ENCODE results near the gene TST. TPM values are rescaled to one million over a fixed set of nuclear protein-coding genes. Genes with fewer than 3 reads are reported as not detected.

The TST gene
- total and polyA plus RNA-seq, 2 experiments from 2014 or later, result 17.2 to 44.5 TPM

DNA sequence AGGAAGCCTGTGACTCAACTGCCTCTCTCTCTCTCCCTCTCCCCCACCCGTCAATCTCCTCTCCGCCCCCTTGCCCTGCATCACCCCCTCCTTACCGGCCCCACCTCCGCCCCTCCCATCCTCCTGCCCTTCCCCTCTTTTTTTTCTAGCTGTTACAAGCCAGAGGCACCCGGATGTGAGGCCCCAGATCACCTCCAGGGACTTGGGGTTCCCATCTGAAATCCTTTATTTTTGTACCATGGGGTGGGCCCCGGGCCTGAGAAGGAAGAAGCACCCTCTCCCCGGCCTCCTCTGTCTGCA is 43.1 kb upstream of the TST start:
- in situ Hi-C loops (cut with MboI), result no loop called here

DNA sequence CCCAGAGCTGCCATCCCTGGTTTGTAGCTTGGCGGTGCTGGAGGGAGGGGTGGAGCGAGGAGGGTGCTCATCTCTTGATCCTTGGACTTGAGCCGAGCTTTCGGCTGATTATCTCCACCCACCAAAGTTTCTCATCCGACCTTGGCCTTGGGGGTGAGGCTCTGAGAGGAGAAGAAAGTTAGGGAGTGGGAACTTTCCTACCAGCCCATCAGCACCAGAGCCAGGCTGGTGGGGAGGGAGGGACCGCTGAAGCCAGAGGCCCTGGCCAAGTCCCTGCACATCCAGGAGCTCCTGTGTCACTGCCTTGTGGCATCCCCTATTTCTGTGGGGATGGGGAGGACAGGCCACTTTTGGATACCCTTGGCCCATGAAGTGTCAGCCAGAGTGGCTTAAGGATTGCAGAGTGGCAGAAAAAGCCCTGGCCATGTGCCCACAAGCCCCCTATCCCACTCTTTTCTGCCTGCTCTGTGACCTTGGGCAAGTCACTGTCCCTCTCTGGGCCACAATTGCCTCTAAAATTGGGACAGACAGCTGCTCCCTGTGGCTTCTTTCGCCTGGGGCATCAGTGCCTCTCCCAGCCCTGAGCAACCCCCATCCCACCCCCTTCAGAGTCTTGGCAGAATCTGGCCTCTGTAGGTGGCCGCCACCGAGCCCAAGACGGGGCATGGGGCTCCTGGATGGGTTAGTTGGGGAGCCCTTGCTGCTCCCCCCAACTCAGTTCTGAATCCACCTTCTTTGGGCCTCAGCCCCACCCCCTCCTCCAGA is 42.5 kb upstream of the TST start:
- no peaks in the 10 kb centered on the region for H3K9me3 ChIP-seq (ENCODE audit: low read depth)
- in situ Hi-C loops (cut with MboI), result no loop called here
- no peaks in the 10 kb centered on the region for H3K36me3 ChIP-seq (ENCODE audit: low read depth)
- 85 to 88% methylated on average over 8 to 10 of the region's 10 CpGs for WGBS, 2 experiments (ENCODE audit: low coverage in 1 of 2, low lambda C conversion rate in 2 of 2, missing lambda C conversion rate in 2 of 2)
- no peak overlapping the region for H3K9ac ChIP-seq
- no peak for TF ChIP-seq EZH2phosphoT487 (IDR thresholded peaks at IDR 0.05; ENCODE audit: insufficient read depth, low read depth)
- TF ChIP-seq EZH2 (IDR thresholded peaks at IDR 0.05; ENCODE audit: insufficient read depth, poor library complexity, severe bottlenecking), result no peak
- H3K4me2 ChIP-seq (ENCODE audit: unreplicated experiment), result no peak overlapping the region
- no peaks in the 10 kb centered on the region for H4K20me1 ChIP-seq (ENCODE audit: insufficient read depth)
- H3K4me3 ChIP-seq, result no peak overlapping the region
- H3K4me1 ChIP-seq (ENCODE audit: insufficient read depth), result no peaks in the 10 kb centered on the region
- H3K27ac ChIP-seq, result no peak overlapping the region
- DNase-seq, result no peak
- no peak overlapping the region for H2AFZ ChIP-seq
- H3K27me3 ChIP-seq (replicated peaks; ENCODE audit: insufficient read depth), result no peaks in the 10 kb centered on the region
- no peaks in the 10 kb centered on the region for H3K9me2 ChIP-seq (ENCODE audit: insufficient read depth)
- H3K79me2 ChIP-seq (ENCODE audit: insufficient read depth), result no peaks in the 10 kb centered on the region
- no peaks in the 10 kb centered on the region for H3F3A ChIP-seq (ENCODE audit: insufficient read depth)

More for the DNA sequence above, 43.1 kb upstream of the TST start:
- Histone ChIP-seq H3K4me3 (no peak overlapping the region), H3K27me3 (replicated peaks; ENCODE audit: insufficient read depth) (no peaks in the 10 kb centered on the region), H4K20me1 (ENCODE audit: insufficient read depth) (no peaks in the 10 kb centered on the region), H3K4me2 (ENCODE audit: unreplicated experiment) (no peak overlapping the region), H3K9me3 (ENCODE audit: low read depth) (no peaks in the 10 kb centered on the region), H3K4me1 (ENCODE audit: insufficient read depth) (no peaks in the 10 kb centered on the region), H3F3A (ENCODE audit: insufficient read depth) (no peaks in the 10 kb centered on the region), H3K9ac (no peak overlapping the region), H3K36me3 (ENCODE audit: low read depth) (no peaks in the 10 kb centered on the region), H3K27ac (no peak overlapping the region), H3K9me2 (ENCODE audit: insufficient read depth) (no peaks in the 10 kb centered on the region), H2AFZ (no peak overlapping the region), H3K79me2 (ENCODE audit: insufficient read depth) (no peaks in the 10 kb centered on the region)
- TF ChIP-seq EZH2 (IDR thresholded peaks at IDR 0.05; ENCODE audit: insufficient read depth, poor library complexity, severe bottlenecking) (no peak), EZH2phosphoT487 (IDR thresholded peaks at IDR 0.05; ENCODE audit: insufficient read depth, low read depth) (no peak)
- DNase-seq, result no peak
- 51 to 57% methylated on average over 3 to 7 of the region's 7 CpGs for WGBS, 2 experiments (ENCODE audit: low coverage in 1 of 2, low lambda C conversion rate in 2 of 2, missing lambda C conversion rate in 2 of 2)

DNA sequence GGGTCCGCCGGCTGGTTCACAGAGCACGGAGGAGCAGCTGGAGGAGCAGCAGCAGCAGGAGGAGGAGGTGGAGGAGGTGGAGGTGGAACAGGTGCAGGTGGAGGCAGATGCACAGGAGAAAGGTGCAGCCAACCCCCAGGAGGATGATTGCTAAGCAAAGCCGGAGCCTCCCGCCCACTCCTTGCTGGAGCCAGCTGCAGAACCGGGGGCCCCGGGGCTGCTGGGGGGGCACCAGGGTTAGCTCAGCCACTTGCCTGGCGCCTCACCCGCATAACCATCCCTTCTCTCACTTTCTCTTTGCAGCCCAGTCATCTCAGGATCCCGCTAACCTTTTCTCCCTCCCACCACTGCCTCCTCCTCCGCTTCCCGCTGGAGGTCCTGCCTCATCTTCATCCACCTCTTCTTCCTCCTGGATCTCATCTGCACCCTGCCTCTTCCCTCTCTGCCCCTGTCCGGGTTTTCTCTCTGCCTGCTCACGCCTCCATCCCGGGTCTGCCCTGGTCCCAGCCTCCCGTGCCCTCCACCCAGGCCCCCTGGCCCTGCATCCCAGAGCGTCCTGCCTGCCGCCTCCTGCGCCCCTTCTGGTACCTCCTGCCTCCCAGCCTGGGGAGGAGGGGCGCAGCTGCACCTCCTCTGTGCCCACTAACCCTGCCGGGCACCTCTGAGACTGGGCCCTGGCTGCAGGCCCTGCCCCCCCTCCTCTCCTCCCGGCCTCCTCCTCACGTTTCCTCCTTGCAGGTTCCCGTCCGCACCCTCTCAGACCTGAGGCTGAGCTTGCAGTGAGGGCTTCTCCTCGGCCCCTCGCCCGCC is 41.8 kb upstream of the TST start:
- H3K79me2 ChIP-seq (ENCODE audit: insufficient read depth), result no peaks in the 10 kb centered on the region
- H3K27me3 ChIP-seq (replicated peaks; ENCODE audit: insufficient read depth), result no peaks in the 10 kb centered on the region
- H3K9ac ChIP-seq, result no peak overlapping the region
- H3K9me2 ChIP-seq (ENCODE audit: insufficient read depth), result no peaks in the 10 kb centered on the region
- no peak overlapping the region for H2AFZ ChIP-seq
- no peaks in the 10 kb centered on the region for H3F3A ChIP-seq (ENCODE audit: insufficient read depth)
- WGBS, 2 experiments (ENCODE audit: low coverage in 1 of 2, low lambda C conversion rate in 2 of 2, missing lambda C conversion rate in 2 of 2), result 91 to 94% methylated on average over 24 to 28 of the region's 28 CpGs
- no peaks in the 10 kb centered on the region for H3K4me1 ChIP-seq (ENCODE audit: insufficient read depth)
- DNase-seq, result no peak
- no peaks in the 10 kb centered on the region for H3K9me3 ChIP-seq (ENCODE audit: low read depth)
- H3K36me3 ChIP-seq (ENCODE audit: low read depth), result peaks cover 2% of the 10 kb centered on the region; the same call in 1 of the 2 replicates
- in situ Hi-C loops (cut with MboI), result no loop called here
- H3K4me2 ChIP-seq (ENCODE audit: unreplicated experiment), result no peak overlapping the region
- H3K4me3 ChIP-seq, result no peak overlapping the region
- no peak overlapping the region for H3K27ac ChIP-seq
- TF ChIP-seq EZH2phosphoT487 (IDR thresholded peaks at IDR 0.05; ENCODE audit: insufficient read depth, low read depth) (no peak), EZH2 (IDR thresholded peaks at IDR 0.05; ENCODE audit: insufficient read depth, poor library complexity, severe bottlenecking) (no peak)
- no peaks in the 10 kb centered on the region for H4K20me1 ChIP-seq (ENCODE audit: insufficient read depth)

DNA sequence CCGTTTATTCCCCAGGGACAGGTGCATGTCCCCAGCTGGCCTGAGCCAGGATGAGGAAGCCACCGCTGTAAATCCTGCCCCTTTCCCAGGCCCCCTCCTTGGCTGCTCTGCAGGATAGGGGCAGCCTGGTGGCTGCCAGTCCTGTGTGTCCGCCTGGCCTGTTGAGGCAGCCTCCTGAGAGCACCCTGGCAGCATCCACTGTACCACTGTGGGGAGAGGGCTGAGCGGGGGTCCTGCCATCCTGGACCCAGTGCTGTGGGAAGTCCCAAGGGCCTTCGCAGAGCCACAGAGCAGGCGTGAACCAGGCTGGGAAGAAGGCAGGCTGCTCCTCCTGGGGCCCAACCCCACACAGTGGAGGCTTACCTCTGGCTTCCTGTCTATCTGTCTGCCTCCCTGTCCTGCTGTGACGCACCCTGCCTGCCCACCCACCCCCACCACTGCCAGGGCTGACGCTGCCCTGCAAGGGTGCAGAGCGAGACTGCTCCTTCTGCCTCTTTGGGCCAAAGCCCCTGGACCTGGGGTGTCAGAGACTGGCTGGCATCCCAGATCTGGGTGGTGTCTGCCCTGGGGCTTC is 40.7 kb upstream of the TST start:
- 85 to 93% methylated on average over 8 to 9 of the region's 9 CpGs for WGBS, 2 experiments (ENCODE audit: low coverage in 1 of 2, low lambda C conversion rate in 2 of 2, missing lambda C conversion rate in 2 of 2)
- Histone ChIP-seq H3K27ac (no peak overlapping the region), H3K36me3 (ENCODE audit: low read depth) (peaks cover 2% of the 10 kb centered on the region; the same call in 1 of the 2 replicates), H3K4me2 (ENCODE audit: unreplicated experiment) (no peak overlapping the region), H3K4me1 (ENCODE audit: insufficient read depth) (no peaks in the 10 kb centered on the region), H3K9me3 (ENCODE audit: low read depth) (no peaks in the 10 kb centered on the region), H2AFZ (no peak overlapping the region), H3K4me3 (no peak overlapping the region), H3K9ac (no peak overlapping the region), H3K79me2 (ENCODE audit: insufficient read depth) (no peaks in the 10 kb centered on the region), H4K20me1 (ENCODE audit: insufficient read depth) (no peaks in the 10 kb centered on the region), H3F3A (ENCODE audit: insufficient read depth) (no peaks in the 10 kb centered on the region), H3K27me3 (replicated peaks; ENCODE audit: insufficient read depth) (no peaks in the 10 kb centered on the region), H3K9me2 (ENCODE audit: insufficient read depth) (no peaks in the 10 kb centered on the region)
- TF ChIP-seq EZH2phosphoT487 (IDR thresholded peaks at IDR 0.05; ENCODE audit: insufficient read depth, low read depth), result no peak
- no peak for TF ChIP-seq EZH2 (IDR thresholded peaks at IDR 0.05; ENCODE audit: insufficient read depth, poor library complexity, severe bottlenecking)
- no peak for DNase-seq
- in situ Hi-C loops (cut with MboI), result no loop called here
